Neural progenitor cell (in vitro differentiated cells): Measurements from ENCODE around the gene XG.

Experiments used
- CTCF ChIP-seq: fragments of 200-600 bp; sonication (generic); IDR thresholded peaks from 2 replicates; pipeline ENCODE4 v1.5.1; 2017; ENCODE audit warnings: antibody characterized with exemption, mild to moderate bottlenecking
- EZH2 ChIP-seq: fragments of 200-600 bp; sonication (generic); IDR thresholded peaks from 2 replicates; pipeline ENCODE4 v1.6.1; 2017; ENCODE audit warnings: antibody characterized with exemption, mild to moderate bottlenecking, moderate library complexity

GRCh38 chrX:2708592-2709188 lies 43.1 kb upstream of the XG start:
- no peak for TF ChIP-seq CTCF
- TF ChIP-seq EZH2, result no peak
